ENCODE results near the gene TBCB. TPM values are rescaled to one million over a fixed set of nuclear protein-coding genes. Genes with fewer than 3 reads are reported as not detected.

The TBCB gene
- total RNA-seq, 2 donors from 2014 or later: 107 to 110 TPM

GRCh38 chr19:36114721-36115452, 381 bp upstream of the TBCB start, which contains the start of gene POLR2I:
TSS of gene POLR2I (minus strand) at chr19:36114875. CDS start at chr19:36114856, 19 bp downstream.
- TF ChIP-seq, protein P1, sequence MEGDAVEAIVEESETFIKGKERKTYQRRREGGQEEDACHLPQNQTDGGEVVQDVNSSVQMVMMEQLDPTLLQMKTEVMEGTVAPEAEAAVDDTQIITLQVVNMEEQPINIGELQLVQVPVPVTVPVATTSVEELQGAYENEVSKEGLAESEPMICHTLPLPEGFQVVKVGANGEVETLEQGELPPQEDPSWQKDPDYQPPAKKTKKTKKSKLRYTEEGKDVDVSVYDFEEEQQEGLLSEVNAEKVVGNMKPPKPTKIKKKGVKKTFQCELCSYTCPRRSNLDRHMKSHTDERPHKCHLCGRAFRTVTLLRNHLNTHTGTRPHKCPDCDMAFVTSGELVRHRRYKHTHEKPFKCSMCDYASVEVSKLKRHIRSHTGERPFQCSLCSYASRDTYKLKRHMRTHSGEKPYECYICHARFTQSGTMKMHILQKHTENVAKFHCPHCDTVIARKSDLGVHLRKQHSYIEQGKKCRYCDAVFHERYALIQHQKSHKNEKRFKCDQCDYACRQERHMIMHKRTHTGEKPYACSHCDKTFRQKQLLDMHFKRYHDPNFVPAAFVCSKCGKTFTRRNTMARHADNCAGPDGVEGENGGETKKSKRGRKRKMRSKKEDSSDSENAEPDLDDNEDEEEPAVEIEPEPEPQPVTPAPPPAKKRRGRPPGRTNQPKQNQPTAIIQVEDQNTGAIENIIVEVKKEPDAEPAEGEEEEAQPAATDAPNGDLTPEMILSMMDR (IDR thresholded peaks at IDR 0.05): no peak
- Histone ChIP-seq H3K4me1 (peaks cover 0 to 23% of the 10 kb centered on the region in 2 donors), H3K9me3 (no peaks in the 10 kb centered on the region), H3K27ac (peak within 1 kb of the TSS; percentile 89 to 94), H3K36me3 (peaks cover 43% of the 10 kb centered on the region), H3K27me3 (no peaks in the 10 kb centered on the region), H3K4me3 (peak within 1 kb of the TSS; percentile 66 to 90)
- DNase-seq (ENCODE audit: low spot score): peak; percentile 100

- H3K9me3 ChIP-seq: no peaks in the 10 kb centered on the region
- H3K27ac ChIP-seq: peak overlapping the region in 1 of 2 donors; percentile 89
- DNase-seq (ENCODE audit: low spot score): no peak
- H3K27me3 ChIP-seq: no peaks in the 10 kb centered on the region
- peaks cover 0 to 23% of the 10 kb centered on the region in 2 donors for H3K4me1 ChIP-seq
- peak overlapping the region; percentile 66 to 90 for H3K4me3 ChIP-seq
- peaks cover 46% of the 10 kb centered on the region for H3K36me3 ChIP-seq
- TF ChIP-seq, protein P1 (IDR thresholded peaks at IDR 0.05): no peak
Measured at GRCh38 chr19:36116344-36116637, 1.0 kb downstream of the TBCB start.

DNA sequence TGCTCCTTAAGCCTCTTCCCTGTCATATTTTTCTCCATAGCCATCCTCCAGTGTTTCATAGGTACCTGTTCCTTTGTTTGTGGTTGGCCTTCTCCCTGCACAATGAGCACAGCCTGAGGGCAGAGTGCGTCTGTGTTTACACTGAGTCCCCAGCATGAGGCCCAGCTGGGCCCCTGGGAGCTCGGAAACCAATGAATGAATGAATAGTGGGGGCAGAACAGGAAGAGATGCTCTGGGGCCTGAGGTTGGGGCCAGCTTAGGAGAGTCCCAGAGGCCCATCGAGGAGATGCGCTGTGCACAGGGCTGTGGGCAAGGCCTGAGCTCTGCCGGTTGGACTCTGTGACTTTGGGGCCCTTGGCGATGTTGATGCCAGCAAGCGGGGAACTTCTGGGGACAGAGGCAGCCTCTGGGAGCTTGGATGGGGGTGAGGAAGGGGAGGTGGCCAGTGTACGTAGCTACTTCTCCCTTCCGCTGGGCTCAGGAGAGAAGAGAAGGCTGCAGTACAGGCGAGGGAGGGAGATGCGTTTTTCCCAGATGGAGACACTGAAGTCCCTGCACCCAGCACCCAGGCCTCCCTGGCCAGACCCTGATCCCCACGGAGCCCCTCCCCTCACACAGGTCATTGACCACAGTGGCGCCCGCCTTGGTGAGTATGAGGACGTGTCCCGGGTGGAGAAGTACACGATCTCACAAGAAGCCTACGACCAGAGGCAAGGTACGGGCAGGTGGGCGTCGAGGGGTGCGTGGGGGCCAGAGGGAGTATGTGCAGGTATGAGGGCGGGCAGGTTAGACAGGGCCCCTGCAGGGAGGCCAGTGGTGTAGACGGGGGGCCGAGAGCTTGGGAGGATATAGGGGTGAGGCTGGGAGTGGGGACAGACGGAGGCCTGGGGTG, 5.1 kb downstream of the TBCB start:
- Histone ChIP-seq H3K4me1 (peaks cover 0 to 12% of the 10 kb centered on the region in 2 donors), H3K4me3 (no peak overlapping the region), H3K27me3 (no peaks in the 10 kb centered on the region), H3K27ac (no peak overlapping the region), H3K36me3 (peaks cover 68% of the 10 kb centered on the region), H3K9me3 (no peaks in the 10 kb centered on the region)
- DNase-seq (ENCODE audit: low spot score): no peak
- TF ChIP-seq, protein P1 (IDR thresholded peaks at IDR 0.05): no peak

DNA sequence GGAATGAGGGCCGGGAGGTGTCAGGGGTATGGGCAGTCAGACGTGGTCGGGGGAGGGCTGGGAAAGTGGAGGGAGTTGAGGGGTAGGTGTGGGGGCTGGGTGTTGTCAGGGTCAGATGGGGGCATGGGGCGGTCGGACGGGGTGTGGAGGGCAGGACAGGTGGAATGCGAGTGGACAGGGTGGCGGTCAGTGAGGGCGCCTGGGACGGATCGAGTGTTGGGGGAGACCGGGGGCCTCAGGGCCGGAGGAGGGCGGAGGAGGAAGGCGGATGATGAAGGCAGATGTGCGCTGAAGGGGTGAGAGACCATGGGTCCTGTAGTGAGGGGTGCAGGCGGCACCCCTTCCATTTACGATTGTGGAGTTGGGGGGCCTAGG, 5.7 kb downstream of the TBCB start:
- Histone ChIP-seq H3K27me3 (no peaks in the 10 kb centered on the region), H3K27ac (no peak overlapping the region), H3K4me3 (no peak overlapping the region), H3K4me1 (peaks cover 0 to 9% of the 10 kb centered on the region in 2 donors), H3K36me3 (peaks cover 74% of the 10 kb centered on the region), H3K9me3 (no peaks in the 10 kb centered on the region)
- TF ChIP-seq, protein P1 (IDR thresholded peaks at IDR 0.05): no peak
- DNase-seq (ENCODE audit: low spot score): no peak

GRCh38 chr19:36121486-36122124, 6.3 kb downstream of the TBCB start:
- H3K4me3 ChIP-seq: no peak overlapping the region
- H3K27ac ChIP-seq: no peak overlapping the region
- peaks cover 74% of the 10 kb centered on the region for H3K36me3 ChIP-seq
- H3K4me1 ChIP-seq: peaks cover 0 to 3% of the 10 kb centered on the region in 2 donors
- no peaks in the 10 kb centered on the region for H3K27me3 ChIP-seq
- TF ChIP-seq, protein P1 (IDR thresholded peaks at IDR 0.05): no peak
- DNase-seq (ENCODE audit: low spot score): no peak
- no peaks in the 10 kb centered on the region for H3K9me3 ChIP-seq
